GM06990 (cell line): Measurements from ENCODE around the gene TNS3.

Source experiments
- DNase-seq: peaks from one replicate; pipeline ENCODE4 v3.0.0-alpha.2; 2011; ENCODE audit not compliant: insufficient read length; ENCODE audit errors: extremely low read depth
- H3K27me3 ChIP-seq: replicated peaks from 2 replicates; pipeline ENCODE4 v1.6.0; 2011; ENCODE audit warnings: low read length; ENCODE audit not compliant: control insufficient read depth, insufficient read depth
- H3K36me3 ChIP-seq: 2 replicates; pipeline ENCODE4 v1.5.1; 2011; ENCODE audit warnings: low read length; ENCODE audit not compliant: control insufficient read depth, insufficient read depth
- H3K4me3 ChIP-seq: replicated peaks from 2 replicates; pipeline ENCODE4 v1.5.1; 2011; ENCODE audit warnings: low read depth, mild to moderate bottlenecking, control low read depth, low read length
- TF ChIP-seq, protein P1 (sequence below): IDR thresholded peaks from 2 replicates; pipeline ENCODE4 v1.5.1; 2011; ENCODE audit warnings: low read length, control low read depth, mild to moderate bottlenecking, inconsistent platforms; ENCODE audit not compliant: insufficient read depth, poor library complexity, severe bottlenecking

TNS3 gene

DNA sequence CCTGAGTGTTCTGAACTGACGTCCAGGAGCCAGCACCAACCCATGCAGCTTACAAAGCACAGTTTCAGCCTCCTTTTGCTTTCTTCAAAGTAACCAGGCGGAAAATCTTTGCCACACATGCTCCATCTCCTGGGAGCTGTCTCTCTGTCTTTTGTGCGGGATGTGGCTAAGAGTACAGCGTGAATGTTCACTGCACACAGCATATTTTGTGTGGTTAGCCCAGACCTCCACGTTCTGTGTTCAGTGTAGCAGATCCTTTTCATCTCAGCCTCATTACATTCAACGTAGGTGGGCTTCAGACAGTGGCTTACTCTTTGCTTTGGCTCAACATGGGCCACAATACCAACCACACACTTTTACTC is 200.8 kb downstream of the TNS3 start:
- no peak for DNase-seq
- no peaks in the 10 kb centered on the region for H3K36me3 ChIP-seq

DNA sequence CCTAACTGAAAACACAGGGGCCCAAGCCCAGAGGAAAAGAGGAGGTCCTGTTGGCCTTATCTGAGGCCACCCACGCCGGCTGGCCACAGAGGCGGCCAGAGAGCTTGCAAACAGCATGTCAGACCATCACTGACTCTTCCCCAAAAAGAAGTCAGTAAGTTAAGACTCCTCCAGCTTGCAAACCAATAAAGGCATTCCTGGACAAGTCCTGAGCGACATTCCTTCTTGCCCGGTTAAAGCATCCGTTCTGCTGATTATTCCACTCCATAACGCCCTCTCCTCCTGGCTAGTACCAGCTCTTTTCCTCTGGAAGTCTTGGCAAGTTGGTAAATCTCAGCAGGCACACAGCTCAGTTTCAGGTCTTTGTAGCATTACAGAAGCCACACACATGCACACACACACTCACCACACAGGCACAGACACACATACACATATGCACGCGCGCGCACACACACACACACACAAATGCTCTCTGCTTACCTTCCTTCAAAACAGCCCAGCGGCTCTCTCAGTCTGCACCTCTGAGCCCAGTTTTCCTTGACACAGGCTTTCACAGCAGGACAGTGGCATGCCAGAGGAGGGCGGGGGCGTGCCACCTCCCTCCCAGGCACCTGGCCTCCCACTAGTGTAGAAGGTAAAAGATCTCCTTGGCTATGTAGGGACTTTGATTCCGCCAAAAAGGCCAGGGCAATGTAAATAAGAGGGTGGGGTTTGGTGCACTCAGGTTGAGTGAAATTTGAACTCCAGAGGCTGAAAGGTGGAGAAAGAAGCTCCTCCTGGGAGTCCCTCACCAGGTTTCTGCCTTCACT is 201.4 kb downstream of the TNS3 start:
- TF ChIP-seq, protein P1, sequence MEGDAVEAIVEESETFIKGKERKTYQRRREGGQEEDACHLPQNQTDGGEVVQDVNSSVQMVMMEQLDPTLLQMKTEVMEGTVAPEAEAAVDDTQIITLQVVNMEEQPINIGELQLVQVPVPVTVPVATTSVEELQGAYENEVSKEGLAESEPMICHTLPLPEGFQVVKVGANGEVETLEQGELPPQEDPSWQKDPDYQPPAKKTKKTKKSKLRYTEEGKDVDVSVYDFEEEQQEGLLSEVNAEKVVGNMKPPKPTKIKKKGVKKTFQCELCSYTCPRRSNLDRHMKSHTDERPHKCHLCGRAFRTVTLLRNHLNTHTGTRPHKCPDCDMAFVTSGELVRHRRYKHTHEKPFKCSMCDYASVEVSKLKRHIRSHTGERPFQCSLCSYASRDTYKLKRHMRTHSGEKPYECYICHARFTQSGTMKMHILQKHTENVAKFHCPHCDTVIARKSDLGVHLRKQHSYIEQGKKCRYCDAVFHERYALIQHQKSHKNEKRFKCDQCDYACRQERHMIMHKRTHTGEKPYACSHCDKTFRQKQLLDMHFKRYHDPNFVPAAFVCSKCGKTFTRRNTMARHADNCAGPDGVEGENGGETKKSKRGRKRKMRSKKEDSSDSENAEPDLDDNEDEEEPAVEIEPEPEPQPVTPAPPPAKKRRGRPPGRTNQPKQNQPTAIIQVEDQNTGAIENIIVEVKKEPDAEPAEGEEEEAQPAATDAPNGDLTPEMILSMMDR, result no peak
- Histone ChIP-seq H3K4me3 (no peak overlapping the region), H3K36me3 (no peaks in the 10 kb centered on the region), H3K27me3 (no peaks in the 10 kb centered on the region)
- no peak for DNase-seq

More for the DNA sequence above, 200.8 kb downstream of the TNS3 start:
- TF ChIP-seq, protein P1, result no peak
- no peak overlapping the region for H3K4me3 ChIP-seq
- no peaks in the 10 kb centered on the region for H3K27me3 ChIP-seq

DNA sequence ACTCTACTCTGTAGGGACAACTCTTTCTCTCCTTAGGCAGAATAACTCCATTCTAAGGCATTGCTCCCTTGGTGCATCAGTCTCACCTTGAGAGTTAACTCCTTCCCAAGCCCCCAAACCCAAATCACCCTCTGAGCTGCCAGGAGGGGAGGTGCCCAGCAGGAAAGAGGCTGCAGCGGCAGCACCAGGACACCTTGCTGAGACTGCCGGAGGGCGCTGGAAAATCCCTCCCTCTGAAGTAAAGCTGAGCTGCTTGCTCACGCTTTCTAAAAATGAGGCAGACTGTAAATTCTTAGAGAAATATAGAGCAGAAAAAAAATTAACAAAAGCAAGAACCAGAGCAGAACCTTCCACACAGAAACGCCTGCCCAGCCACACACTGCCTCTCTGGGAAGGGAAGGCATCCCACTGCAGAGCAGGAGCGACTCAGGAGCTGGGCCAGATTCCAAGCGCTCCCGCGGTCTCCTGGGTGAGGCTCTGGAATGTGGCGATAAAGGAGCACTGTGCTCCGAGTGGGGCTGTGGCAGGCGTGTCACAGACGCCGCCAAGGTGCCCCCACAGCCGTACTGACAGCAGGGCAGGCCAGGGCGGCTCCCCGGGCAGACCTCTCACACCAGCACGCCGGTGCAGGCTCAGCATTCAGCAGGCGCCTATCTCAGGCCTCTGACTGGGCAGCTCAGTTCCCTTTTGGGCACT is 202.1 kb downstream of the TNS3 start:
- Histone ChIP-seq H3K36me3 (no peaks in the 10 kb centered on the region), H3K4me3 (no peak overlapping the region), H3K27me3 (no peaks in the 10 kb centered on the region)
- DNase-seq, result no peak
- TF ChIP-seq, protein P1, result no peak

DNA sequence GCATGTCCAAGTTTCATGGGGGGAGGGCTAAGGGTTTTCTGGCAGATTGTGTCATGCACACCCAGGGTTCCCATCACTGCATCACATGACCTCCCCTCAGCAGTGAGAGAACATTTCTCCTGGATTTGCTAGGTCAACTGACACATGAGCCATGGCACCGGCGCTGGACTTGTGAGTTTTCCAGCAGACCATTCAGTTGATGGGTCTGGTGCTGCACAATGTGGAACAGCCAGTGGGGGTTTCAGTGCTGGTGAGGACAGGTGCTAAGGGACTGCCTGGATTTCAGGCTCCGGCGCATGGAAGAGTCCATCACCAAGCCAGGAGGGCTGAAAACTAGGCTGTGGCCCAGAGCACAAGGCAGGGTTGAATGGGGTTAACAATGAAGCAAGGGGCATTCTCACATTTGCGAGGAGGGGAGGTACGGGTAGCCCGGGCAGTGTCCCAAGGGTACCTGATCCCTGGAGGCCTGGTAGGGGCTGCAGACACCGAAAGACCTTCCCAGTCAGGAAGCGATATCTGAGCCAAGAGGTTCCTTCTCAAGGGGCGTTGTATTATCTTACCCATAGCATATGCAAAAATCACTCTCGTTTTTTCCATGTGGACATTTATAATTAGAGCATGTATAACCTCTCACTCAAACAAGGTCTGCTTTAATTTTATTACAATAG is 203.0 kb downstream of the TNS3 start:
- H3K27me3 ChIP-seq, result no peaks in the 10 kb centered on the region
- DNase-seq, result no peak
- no peaks in the 10 kb centered on the region for H3K36me3 ChIP-seq
- H3K4me3 ChIP-seq, result no peak overlapping the region
- TF ChIP-seq, protein P1, result no peak

DNA sequence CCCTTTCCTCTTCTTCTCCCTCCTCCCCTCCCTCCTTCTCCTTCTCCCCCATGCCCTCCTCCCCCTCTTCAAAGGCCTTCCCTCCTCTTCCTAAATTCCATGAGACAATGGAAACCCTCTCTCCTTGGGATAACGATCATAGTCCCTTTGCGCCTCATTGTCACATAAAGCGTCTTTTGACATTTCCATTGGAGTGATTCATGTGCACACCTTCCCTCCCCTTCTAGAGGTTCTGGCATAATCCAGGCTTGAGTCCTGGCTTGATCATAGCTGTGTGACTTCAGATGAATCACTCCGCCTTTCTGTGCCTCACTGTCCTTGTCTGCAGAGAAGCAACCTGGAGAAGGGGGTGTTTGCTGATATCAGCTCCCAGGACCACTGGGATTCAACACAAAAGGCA is 204.2 kb downstream of the TNS3 start:
- TF ChIP-seq, protein P1, result no peak
- Histone ChIP-seq H3K36me3 (no peaks in the 10 kb centered on the region), H3K4me3 (no peak overlapping the region), H3K27me3 (no peaks in the 10 kb centered on the region)
- no peak for DNase-seq
